ENCODE results near the gene SUPT3H. TPM values are rescaled to one million over a fixed set of nuclear protein-coding genes. Genes with fewer than 3 reads are reported as not detected.
"Not testable (repeated sequence)": the region's sequence is repeated elsewhere in the genome, so short reads cannot be mapped to it uniquely, and the experiment has no call there.

SUPT3H gene
- total and polyA plus RNA-seq, 4 donors: 0.85 to 4.8 (median 2.4) TPM

DNA sequence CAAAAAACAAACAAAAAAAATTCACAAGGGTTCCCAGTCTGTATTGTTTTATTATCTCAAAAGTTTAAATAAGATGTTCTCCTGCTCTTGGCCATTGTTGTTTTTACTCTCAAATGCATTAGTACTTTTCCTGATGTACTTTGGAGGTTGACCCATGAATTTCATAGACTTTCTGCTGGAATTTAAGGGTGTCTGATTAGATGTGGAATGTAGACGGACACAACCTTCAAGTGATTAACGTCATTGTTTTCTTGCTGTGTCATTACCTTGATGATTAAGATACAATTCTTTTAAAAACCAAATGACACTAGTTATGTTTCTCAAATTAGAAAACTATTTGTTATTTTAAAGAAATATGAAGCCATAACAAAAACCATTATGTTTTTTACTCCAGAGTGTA is 471.0 kb downstream of the SUPT3H start:
- H3K9me3 ChIP-seq (ENCODE audit: control insufficient read depth in 4 of 4, low read length in 3 of 4): no peaks in the 10 kb centered on the region
- no peaks in the 10 kb centered on the region for H3K36me3 ChIP-seq (ENCODE audit: control insufficient read depth in 4 of 4, insufficient read depth in 3 of 4, low read depth in 1 of 4, low read length in 3 of 4)
- no peaks in the 10 kb centered on the region for H3K27me3 ChIP-seq (ENCODE audit: control insufficient read depth in 4 of 4, insufficient read depth in 4 of 4, low read length in 3 of 4)
- 89% methylated on average over 2 of the region's 2 CpGs for WGBS
- H3K27ac ChIP-seq (ENCODE audit: low read depth in 1 of 2, low read length in 2 of 2): no peak overlapping the region
- TF ChIP-seq, protein P1, sequence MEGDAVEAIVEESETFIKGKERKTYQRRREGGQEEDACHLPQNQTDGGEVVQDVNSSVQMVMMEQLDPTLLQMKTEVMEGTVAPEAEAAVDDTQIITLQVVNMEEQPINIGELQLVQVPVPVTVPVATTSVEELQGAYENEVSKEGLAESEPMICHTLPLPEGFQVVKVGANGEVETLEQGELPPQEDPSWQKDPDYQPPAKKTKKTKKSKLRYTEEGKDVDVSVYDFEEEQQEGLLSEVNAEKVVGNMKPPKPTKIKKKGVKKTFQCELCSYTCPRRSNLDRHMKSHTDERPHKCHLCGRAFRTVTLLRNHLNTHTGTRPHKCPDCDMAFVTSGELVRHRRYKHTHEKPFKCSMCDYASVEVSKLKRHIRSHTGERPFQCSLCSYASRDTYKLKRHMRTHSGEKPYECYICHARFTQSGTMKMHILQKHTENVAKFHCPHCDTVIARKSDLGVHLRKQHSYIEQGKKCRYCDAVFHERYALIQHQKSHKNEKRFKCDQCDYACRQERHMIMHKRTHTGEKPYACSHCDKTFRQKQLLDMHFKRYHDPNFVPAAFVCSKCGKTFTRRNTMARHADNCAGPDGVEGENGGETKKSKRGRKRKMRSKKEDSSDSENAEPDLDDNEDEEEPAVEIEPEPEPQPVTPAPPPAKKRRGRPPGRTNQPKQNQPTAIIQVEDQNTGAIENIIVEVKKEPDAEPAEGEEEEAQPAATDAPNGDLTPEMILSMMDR (IDR thresholded peaks at IDR 0.05; ENCODE audit: low read depth, low read length, missing input control): no peak
- TF ChIP-seq, protein P2, sequence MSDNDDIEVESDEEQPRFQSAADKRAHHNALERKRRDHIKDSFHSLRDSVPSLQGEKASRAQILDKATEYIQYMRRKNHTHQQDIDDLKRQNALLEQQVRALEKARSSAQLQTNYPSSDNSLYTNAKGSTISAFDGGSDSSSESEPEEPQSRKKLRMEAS (IDR thresholded peaks at IDR 0.05): no peak
- TF ChIP-seq RXRA (IDR thresholded peaks at IDR 0.05) (no peak), JUND (IDR thresholded peaks at IDR 0.05) (no peak), HNF4G (IDR thresholded peaks at IDR 0.05) (no peak), GABPA (IDR thresholded peaks at IDR 0.05 in 1 of 2, conservative IDR thresholded peaks at IDR 0.05 in 1 of 2) (no peak), RAD21 (IDR thresholded peaks at IDR 0.05) (no peak), TAF1 (conservative IDR thresholded peaks at IDR 0.05) (no peak), NR2F2 (IDR thresholded peaks at IDR 0.05) (no peak), YY1 (IDR thresholded peaks at IDR 0.05) (no peak), FOXA2 (IDR thresholded peaks at IDR 0.05) (no peak)
- TF ChIP-seq, protein P3, sequence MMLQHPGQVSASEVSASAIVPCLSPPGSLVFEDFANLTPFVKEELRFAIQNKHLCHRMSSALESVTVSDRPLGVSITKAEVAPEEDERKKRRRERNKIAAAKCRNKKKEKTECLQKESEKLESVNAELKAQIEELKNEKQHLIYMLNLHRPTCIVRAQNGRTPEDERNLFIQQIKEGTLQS (IDR thresholded peaks at IDR 0.05): no peak
- TF ChIP-seq, protein P4, sequence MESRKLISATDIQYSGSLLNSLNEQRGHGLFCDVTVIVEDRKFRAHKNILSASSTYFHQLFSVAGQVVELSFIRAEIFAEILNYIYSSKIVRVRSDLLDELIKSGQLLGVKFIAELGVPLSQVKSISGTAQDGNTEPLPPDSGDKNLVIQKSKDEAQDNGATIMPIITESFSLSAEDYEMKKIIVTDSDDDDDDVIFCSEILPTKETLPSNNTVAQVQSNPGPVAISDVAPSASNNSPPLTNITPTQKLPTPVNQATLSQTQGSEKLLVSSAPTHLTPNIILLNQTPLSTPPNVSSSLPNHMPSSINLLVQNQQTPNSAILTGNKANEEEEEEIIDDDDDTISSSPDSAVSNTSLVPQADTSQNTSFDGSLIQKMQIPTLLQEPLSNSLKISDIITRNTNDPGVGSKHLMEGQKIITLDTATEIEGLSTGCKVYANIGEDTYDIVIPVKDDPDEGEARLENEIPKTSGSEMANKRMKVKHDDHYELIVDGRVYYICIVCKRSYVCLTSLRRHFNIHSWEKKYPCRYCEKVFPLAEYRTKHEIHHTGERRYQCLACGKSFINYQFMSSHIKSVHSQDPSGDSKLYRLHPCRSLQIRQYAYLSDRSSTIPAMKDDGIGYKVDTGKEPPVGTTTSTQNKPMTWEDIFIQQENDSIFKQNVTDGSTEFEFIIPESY (IDR thresholded peaks at IDR 0.05): no peak
- H3K4me3 ChIP-seq (ENCODE audit: low read depth in 1 of 3, low read length in 3 of 3): no peak overlapping the region
- no peaks in the 10 kb centered on the region for H3K4me1 ChIP-seq (ENCODE audit: control insufficient read depth in 4 of 4, insufficient read depth in 4 of 4, low read length in 3 of 4)
- DNase-seq (ENCODE audit: low spot score): no peak
- H3K9ac ChIP-seq (ENCODE audit: low read depth in 1 of 2, low read length in 2 of 2): no peak overlapping the region

DNA sequence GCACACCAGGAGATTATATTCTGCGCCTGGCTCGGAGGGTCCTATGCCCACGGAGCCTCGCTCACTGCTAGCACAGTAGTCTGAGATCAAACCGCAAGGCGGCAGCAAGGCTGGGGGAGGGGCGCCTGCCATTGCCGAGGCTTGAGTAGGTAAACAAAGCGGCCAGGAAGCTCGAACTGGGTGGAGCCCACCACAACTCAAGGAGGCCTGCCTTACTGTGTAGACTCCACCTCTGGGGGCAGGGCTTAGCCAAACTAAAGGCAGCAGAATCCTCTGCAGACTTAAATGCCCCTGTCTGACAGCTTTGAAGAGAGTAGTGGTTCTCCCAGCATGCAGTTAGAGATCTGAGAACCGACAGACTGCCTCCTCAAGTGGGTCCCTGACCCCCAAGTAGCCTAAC is 477.4 kb downstream of the SUPT3H start:
- 93% methylated on average over 11 of the region's 11 CpGs for WGBS
- not testable (repeated sequence) for H3K9ac ChIP-seq (ENCODE audit: low read depth in 1 of 2, low read length in 2 of 2); DNase-seq (ENCODE audit: low spot score)

DNA sequence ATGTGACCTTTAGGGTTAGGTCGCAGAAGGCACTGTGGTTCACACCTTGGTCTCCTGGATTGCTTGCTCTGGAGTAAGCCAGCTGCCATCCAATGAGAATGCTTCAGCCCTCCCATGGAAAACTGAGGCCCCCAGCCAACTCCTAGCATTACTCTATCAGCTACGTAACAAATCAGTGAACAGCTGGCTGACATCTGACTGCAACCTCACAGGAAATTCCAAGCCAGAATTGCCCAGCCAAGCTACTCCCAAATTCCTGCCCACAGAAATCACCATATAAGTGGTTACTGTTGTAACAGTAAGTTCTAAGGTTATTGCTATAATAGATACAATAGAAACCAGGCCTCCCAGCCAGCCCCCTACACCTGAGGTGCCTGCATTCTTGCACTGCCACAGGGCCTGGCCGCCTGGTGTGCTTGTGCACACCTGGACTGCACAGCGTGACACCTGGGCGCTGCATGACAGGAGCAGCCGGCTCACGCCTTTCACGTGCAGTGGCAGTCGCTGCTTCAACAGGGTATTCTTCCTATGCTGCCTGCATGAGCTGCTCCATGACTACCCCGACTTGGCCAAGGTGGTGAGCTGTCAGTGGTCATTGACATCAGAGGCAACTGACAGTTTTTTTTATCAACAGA is 479.3 kb downstream of the SUPT3H start:
- no peak overlapping the region for H3K9ac ChIP-seq (ENCODE audit: low read depth in 1 of 2, low read length in 2 of 2)
- H3K9me3 ChIP-seq (ENCODE audit: control insufficient read depth in 4 of 4, low read length in 3 of 4): no peaks in the 10 kb centered on the region
- no peaks in the 10 kb centered on the region for H3K4me1 ChIP-seq (ENCODE audit: control insufficient read depth in 4 of 4, insufficient read depth in 4 of 4, low read length in 3 of 4)
- no peak overlapping the region for H3K27ac ChIP-seq (ENCODE audit: low read depth in 1 of 2, low read length in 2 of 2)
- H3K36me3 ChIP-seq (ENCODE audit: control insufficient read depth in 4 of 4, insufficient read depth in 3 of 4, low read depth in 1 of 4, low read length in 3 of 4): no peaks in the 10 kb centered on the region
- DNase-seq (ENCODE audit: low spot score): no peak
- no peaks in the 10 kb centered on the region for H3K27me3 ChIP-seq (ENCODE audit: control insufficient read depth in 4 of 4, insufficient read depth in 4 of 4, low read length in 3 of 4)
- WGBS: 95% methylated on average over 10 of the region's 10 CpGs
- H3K4me3 ChIP-seq (ENCODE audit: low read depth in 1 of 3, low read length in 3 of 3): no peak overlapping the region
- TF ChIP-seq, protein P1 (IDR thresholded peaks at IDR 0.05; ENCODE audit: low read depth, low read length, missing input control): no peak
- TF ChIP-seq JUND (IDR thresholded peaks at IDR 0.05): no peak
- TF ChIP-seq YY1 (IDR thresholded peaks at IDR 0.05): no peak
- no peak for TF ChIP-seq FOXA2 (IDR thresholded peaks at IDR 0.05)
- no peak for TF ChIP-seq EGR1 (IDR thresholded peaks at IDR 0.05; ENCODE audit: low read depth in 2 of 2)
- TF ChIP-seq, protein P2 (IDR thresholded peaks at IDR 0.05): no peak
- TF ChIP-seq, protein P3 (IDR thresholded peaks at IDR 0.05): no peak
- TF ChIP-seq NR2F2 (IDR thresholded peaks at IDR 0.05): no peak
- TF ChIP-seq, protein P5, sequence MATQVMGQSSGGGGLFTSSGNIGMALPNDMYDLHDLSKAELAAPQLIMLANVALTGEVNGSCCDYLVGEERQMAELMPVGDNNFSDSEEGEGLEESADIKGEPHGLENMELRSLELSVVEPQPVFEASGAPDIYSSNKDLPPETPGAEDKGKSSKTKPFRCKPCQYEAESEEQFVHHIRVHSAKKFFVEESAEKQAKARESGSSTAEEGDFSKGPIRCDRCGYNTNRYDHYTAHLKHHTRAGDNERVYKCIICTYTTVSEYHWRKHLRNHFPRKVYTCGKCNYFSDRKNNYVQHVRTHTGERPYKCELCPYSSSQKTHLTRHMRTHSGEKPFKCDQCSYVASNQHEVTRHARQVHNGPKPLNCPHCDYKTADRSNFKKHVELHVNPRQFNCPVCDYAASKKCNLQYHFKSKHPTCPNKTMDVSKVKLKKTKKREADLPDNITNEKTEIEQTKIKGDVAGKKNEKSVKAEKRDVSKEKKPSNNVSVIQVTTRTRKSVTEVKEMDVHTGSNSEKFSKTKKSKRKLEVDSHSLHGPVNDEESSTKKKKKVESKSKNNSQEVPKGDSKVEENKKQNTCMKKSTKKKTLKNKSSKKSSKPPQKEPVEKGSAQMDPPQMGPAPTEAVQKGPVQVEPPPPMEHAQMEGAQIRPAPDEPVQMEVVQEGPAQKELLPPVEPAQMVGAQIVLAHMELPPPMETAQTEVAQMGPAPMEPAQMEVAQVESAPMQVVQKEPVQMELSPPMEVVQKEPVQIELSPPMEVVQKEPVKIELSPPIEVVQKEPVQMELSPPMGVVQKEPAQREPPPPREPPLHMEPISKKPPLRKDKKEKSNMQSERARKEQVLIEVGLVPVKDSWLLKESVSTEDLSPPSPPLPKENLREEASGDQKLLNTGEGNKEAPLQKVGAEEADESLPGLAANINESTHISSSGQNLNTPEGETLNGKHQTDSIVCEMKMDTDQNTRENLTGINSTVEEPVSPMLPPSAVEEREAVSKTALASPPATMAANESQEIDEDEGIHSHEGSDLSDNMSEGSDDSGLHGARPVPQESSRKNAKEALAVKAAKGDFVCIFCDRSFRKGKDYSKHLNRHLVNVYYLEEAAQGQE (IDR thresholded peaks at IDR 0.05): no peak
- no peak for TF ChIP-seq RAD21 (IDR thresholded peaks at IDR 0.05)

More for the DNA sequence above, 477.4 kb downstream of the SUPT3H start:
- not testable (repeated sequence) for H3K27me3 ChIP-seq (ENCODE audit: control insufficient read depth in 4 of 4, insufficient read depth in 4 of 4, low read length in 3 of 4); H3K36me3 ChIP-seq (ENCODE audit: control insufficient read depth in 4 of 4, insufficient read depth in 3 of 4, low read depth in 1 of 4, low read length in 3 of 4); H3K27ac ChIP-seq (ENCODE audit: low read depth in 1 of 2, low read length in 2 of 2); H3K9me3 ChIP-seq (ENCODE audit: control insufficient read depth in 4 of 4, low read length in 3 of 4); H3K4me1 ChIP-seq (ENCODE audit: control insufficient read depth in 4 of 4, insufficient read depth in 4 of 4, low read length in 3 of 4); H3K4me3 ChIP-seq (ENCODE audit: low read depth in 1 of 3, low read length in 3 of 3)
